Fibroblast of the aortic adventitia (primary cell): ENCODE results near the gene SOCS7. TPM values are rescaled to one million over a fixed set of nuclear protein-coding genes. Genes with fewer than 3 reads are reported as not detected.
A peak's percentile ranks its signal among the peaks of the same experiment; 100 is the strongest.

Source experiments
- DNase-seq: peaks from one replicate; pipeline ENCODE4 v3.0.0-alpha.2; 2010; ENCODE audit warnings: low read depth
- H3K4me3 ChIP-seq: 2 replicates; pipeline ENCODE4 v1.5.1; 2011; ENCODE audit warnings: low read depth, mild to moderate bottlenecking, control low read depth, low read length, moderate library complexity
- CTCF ChIP-seq: IDR thresholded peaks from 2 replicates; pipeline ENCODE4 v1.5.1; 2011; ENCODE audit warnings: mild to moderate bottlenecking, low read length, control low read depth, inconsistent platforms; ENCODE audit not compliant: insufficient read depth
- total RNA-seq: library from RNA; depleted of rRNA; stranded (reverse); fragments of >200 nt; gene quantifications from 2 replicates; pipeline ENCODE4 v1.2.3, GENCODE V29; 2012; ENCODE audit warnings: low replicate concordance

Gene SOCS7
- total RNA-seq, 1 donor: 11.7 TPM

- DNase-seq: no peak
- TF ChIP-seq CTCF: no peak
- H3K4me3 ChIP-seq: no peak overlapping the region
Measured at GRCh38 chr17:38329284-38329683, 22.4 kb upstream of the SOCS7 start.

GRCh38 chr17:38329808-38330730 lies 21.6 kb upstream of the SOCS7 start:
- TF ChIP-seq CTCF: no peak
- no peak for DNase-seq
- no peak overlapping the region for H3K4me3 ChIP-seq

GRCh38 chr17:38330941-38331411 lies 20.7 kb upstream of the SOCS7 start:
- no peak for DNase-seq
- H3K4me3 ChIP-seq: no peak overlapping the region
- no peak for TF ChIP-seq CTCF

- no peak overlapping the region for H3K4me3 ChIP-seq
- no peak for DNase-seq
- TF ChIP-seq CTCF: no peak
Measured at GRCh38 chr17:38332735-38333134, 18.9 kb upstream of the SOCS7 start.

GRCh38 chr17:38333635-38334295 lies 17.9 kb upstream of the SOCS7 start:
- no peak for DNase-seq
- TF ChIP-seq CTCF: peak; percentile 69
- no peak overlapping the region for H3K4me3 ChIP-seq

GRCh38 chr17:38334480-38335364 lies 16.9 kb upstream of the SOCS7 start:
- no peak for TF ChIP-seq CTCF
- DNase-seq: no peak
- H3K4me3 ChIP-seq: no peak overlapping the region
